HG02885 (cell line): ENCODE results near the gene SENP1.

Experiments
- ATAC-seq: cut with Tn5 transposase; IDR thresholded peaks from one replicate; pipeline ENCODE4 v1.9.1; 2021; ENCODE audit warnings: mild to moderate bottlenecking; ENCODE audit not compliant: unreplicated experiment, poor library complexity

The SENP1 gene

DNA sequence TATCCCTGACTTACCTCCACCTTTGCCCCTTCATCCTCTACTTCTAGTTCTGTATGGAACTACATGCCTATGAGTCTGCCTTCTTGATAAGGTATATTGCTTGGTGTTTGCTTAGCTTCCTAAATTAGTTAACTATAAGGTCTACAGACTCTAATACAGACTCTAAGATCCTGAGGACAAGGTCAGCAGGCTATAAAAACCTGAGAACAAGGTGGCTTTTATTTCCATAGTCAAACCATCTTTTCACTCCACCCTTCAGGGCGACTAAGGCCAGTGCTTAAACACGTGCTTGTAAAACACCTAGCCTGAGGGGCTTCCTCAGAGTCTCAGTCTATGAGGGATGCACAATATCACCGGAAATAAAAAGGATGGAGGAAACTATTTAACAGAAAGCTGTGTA, 65.5 kb downstream of the SENP1 start:
- no peak for ATAC-seq

DNA sequence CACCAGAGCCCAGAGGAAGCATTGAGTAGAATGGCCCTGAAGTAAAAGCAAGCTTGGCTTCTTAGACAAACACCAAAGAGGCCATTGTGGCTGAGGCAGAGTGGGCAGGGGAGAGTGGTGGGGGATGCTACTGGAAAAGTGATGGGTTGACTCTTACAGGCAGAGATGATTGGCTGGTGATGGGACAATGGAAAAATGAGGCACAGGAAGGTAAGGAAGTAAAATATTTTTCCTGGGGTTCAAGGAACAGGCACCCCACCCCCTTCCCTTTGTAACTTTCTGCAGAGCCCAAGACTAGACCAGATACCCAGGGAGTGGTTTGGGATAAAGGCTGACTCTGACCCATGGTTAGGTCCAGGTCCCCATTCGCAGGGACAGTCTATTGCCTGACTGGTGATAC, 66.7 kb downstream of the SENP1 start:
- ATAC-seq: no peak

DNA sequence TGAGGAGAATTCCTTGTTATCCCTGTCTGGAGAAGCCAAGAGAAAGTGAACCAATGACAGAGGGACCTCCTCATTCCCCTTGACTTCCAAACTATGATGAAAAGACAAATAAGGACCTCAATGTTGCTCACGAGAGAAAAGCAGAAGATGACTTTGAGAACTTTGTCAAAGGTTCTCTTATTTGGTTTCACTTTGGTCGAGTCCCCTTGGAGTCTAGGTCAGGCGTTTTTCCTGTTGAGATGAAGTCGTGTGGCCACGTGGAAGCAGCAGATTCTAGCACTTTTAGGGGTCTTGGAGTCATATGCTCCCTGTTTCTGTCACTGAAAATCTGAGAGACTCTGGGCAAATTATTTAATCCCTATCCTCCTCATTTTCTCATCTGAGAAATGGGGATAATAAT, 67.8 kb downstream of the SENP1 start:
- ATAC-seq: no peak

DNA sequence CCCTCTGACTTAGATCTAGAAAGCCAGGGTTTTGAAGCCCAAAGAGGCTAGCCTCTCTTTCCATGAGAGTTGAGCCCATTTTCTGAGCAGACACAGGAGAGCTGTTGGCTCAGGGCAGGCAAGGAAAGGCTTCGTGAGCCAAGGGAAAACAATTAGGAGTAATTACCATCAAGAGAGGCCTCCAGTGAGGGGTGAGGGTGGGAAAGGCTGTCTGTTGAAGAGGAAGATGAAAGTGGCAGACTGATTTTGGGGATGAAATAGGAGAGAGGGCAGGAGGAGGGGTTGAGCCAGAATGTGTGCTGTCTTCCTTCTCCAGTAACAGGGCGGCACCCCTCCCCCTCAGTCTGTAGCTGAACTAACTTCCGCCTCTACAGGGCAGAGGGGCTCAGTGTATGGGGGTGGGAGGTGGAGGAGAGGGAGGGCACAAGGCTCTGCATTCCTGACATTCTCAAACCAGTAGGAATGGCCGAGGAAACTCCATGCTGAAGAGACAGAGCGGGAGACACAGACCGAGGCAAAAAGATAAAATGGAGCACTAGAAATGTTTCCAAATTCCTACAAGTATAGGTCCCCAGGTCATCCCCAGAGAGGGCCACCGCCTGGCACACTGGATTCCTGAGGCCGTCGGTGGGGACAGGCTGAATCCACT, 68.5 kb downstream of the SENP1 start:
- no peak for ATAC-seq

DNA sequence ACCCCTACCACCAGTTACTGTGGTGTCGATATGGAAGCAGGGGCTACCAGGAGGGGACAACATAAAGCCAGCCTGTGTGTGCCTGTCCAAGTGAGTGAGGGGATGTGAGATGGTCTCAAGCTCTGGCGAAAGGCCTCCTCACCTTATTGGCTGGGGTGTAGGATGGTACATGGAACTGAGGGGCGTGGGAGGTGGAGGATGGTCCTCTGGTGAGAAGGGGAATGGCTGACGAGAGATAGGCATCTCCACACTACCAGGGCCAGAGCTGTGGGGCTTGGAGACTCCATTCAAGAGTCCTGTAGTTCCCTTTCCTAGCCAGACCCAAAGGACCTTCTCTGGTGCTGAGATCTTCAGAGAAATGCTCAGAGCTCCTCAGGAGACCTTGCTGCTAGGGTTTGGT, 69.1 kb downstream of the SENP1 start:
- ATAC-seq: no peak

DNA sequence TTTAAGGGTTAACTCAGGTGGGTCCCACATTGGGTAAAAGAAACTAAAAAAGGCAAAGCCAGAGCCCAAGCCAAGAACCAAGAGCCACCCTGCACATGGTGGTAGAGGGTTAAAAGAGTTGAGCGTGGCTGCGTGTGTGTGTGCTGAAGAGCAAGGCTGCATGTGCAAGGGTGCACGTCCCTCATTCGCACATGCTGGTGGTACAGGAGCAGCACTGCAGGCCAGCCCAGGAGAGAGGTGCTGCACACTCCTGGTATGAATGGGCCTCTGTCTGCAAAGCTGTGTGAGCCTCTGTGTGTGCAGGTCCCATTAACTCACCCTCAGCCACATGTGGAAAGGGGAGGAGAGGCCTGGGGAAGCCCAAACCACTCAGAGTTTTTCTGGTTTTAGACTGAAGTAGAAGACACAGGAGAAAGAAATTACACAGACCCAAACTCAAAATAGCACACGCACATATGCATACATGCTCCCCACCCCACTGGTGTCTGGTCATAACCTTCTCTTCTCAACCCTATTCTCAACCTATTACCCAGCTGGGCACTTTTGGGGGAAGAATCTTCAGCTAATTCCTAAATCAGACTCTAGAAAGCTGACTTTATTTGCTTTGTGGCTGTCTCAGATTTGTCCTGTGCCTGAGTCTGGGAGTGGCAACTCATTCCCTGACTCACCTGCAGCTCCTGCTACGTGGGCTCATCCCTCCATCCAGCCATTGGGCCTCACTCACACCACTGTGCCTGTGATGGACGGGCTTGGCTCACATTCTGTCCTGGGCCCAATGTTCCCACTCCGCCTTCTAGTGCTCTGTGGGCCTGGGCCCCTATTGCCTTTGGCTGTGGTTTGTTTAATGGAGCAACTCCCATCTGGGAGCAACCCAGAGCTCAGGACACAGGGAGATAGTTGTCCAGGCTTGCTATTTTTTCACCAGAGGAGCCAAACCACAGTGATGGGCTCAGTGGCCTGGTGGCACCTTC, 70.8 kb downstream of the SENP1 start:
- no peak for ATAC-seq

DNA sequence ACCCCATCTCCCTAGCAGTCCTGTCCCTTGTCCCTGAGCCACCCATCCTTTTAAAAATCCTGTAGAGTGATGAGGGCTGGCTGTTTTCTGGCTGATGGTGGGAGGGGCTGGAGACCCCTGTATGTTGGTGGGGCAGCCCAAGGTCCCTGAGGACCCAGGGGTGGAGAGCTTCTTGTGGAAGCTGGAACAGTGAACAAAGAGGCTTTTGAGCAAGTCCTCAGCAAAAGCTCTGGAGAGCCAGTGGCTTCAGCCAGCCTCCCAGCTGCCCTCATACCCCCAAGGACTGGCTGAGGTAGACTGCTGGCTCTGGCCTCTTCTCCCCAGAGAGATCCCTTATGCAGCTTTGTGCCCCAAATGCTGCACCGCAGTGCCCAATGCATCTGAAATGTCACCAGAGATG, 72.4 kb downstream of the SENP1 start:
- ATAC-seq: no peak

DNA sequence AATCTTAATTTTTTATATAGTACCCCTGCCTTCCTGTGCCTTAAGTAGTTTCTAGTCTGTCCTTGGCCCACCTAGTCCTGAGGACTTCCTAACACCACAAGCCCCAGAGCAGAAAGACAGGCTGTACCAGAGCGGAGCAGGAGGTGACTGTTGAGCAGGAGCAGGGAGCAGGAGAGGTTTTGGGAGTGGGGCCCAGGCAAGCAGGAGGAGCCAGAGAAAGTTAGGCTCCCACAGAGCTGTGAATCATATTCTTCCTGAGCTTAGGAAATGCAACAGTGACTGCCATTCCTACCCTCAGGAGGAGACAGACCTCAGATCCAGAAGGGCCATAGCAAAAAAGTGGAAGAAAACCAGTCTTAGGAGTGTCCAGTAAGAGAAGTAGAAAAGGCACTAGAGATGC, 73.3 kb downstream of the SENP1 start:
- ATAC-seq: no peak

DNA sequence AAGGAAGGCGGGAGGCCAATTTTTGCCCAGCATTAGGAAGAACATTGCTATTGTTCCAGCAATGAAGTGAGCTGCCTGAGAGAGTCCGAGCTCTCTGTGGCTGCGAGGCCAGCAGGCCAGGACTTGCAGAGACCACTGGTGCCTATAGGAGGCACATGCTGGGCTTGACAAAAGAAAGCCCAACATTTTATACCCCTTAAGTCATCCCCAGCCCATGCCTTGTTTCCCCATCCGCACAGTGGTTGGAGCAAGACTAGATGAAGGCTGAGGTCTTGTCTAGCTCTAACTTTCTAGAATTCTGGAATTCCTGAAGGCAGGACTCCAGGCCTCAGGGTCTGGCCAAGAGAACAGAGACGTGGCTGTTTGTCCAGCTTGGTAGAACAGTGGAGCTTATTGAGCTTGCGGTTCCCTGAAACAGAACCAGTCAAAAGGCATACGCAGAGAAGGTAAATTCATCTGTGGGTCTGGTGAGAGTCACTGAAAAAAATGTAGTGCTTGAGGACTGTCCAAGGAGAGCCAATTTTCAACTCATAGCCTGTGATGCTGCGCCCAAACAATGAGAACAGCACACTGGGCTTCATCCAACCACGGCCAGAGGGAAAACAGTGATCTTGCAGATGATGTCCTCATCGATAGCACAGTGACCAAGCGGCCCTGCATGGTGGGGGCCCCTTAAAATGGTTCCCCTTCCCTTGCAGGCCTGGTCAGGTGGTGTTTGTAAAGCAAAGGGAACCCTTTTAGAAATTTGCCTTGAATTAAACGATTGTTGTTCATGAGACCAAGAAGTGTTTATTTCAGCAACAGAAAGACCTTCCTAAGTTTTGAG, 74.5 kb downstream of the SENP1 start:
- no peak for ATAC-seq

DNA sequence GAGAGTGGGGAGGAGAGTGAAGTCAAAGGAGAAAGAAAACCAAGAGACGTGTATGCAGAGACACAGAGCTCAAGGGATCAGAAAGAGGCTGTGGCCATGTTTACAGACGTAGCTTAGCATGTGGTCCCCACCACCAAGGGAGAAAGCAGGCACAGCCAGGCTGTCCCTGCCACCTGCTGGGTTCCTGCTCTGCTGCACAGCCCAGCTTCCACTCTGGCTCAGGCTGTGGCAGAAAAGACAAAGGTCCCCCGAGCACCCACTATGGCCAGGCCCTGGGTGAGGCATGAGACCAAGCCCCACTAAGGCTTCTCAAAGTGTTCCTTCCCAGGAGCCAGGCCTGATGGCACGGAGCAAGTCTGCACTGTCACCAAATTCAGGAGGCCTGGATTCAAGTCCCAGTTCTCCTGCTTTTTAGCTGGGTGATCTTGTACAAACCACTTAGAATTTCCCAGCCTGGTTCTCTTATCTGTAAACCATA, 75.7 kb downstream of the SENP1 start:
- no peak for ATAC-seq

DNA sequence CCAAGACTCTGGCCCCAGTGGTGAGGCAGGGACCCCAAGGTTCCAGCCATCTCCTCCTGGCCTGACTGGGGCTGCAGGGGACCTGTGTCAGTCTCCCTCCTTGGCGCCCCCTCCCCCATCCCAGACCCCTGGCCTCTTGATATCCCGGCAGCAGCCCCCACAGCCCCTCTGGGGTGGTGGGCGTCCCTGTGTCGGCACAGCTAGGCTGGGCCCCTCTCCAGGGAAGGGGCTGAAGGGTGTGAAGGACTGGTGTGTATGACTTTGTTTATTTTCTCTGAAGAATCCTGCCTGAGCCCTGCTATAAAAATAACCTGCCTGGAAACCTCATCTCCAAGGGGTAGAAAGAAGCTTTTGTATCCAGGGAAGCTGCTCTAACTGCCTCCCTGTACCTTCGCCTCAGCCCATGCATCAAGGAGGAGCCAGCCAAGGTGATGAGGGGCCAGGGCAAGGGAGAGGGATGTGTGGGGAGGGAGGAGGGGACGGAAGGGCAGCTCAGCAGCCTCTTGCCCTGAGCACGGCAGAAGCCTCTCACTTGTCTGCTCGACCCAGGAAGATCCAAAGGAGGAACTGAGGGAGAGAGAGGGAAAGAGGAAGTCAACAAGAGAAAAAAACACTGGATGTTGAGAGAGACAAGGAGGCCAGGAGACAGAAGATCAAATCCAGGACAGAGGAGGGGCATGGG, 76.2 kb downstream of the SENP1 start:
- ATAC-seq: no peak

DNA sequence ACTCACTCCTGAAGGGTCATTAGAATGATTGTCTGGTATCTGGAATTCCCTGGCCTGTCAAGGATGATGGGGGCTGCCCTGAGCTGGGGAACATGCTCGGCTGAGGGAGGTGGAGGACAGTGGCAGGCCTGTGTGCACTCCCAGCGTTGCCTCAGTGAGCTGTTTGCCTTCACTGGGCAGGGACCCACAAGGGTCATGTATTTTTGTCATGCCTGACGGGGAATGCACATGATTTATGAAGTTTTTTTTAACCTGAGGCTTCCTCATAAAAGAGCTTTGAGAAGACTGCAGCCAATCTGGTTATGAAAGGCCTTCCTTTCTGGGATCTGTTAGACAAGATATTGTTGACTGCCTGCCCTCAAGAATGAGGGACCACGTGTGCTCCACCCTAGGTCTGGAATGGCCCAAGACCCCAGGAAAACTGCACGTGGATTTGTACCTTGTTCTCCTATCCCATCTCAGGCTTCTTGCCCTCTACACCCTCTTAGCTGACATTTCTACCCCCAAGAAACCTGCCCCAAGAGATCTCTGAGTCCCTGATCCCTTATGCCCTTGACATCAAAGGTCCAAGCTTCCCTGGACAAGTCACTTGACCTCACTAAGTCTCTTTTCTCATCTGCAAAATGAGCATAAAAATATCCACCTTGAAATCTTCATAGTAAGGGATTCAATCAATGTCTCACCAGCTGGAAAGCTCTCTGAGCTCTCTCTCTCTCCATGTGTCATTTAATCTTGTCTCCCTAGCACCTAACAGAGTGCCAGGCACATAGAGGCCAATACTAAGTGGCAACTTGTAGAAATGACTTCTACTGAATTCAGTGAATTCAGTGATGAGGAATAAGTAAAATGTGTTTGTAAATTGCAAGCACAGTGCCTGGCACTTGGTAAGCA, 77.1 kb downstream of the SENP1 start:
- no peak for ATAC-seq

DNA sequence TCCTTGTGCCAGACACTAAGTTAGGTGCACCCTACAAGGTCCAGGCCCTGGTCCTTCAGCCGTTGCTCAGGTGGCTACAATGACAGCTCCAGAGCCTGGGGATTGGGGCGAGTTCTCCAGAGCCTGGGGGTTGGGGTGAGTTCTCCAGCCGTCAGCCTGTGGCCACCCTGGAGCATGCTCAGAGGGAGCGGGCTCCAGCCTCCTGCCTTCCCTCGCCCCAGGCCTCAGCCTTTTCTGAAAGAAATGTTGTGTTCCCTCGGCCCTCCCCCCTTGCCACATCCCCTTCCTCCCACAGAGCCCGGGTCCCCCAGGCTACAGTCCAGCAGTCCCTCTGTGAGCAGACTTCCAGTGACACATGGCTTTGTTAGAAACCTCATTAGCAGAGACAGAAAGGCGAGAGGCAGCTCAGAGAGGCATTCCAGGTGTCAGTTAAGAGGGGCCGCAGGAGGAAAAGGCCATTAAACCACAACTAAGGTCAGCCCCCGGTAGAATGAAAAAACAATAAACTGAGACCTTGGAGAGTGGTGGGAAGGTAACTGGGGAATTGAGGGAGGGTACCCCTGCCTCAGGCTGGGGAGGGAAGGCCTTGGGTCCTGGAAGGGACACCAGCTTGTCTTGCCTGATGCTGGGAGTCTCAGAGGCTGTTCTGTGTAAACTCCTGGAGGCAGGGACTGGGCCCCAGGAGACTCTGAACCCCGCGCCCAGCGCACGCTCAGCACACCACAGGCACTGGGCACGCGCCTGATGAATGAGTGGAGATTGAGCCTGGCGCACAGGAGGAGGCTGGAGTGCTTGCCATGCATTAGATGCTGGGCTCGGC, 78.5 kb downstream of the SENP1 start:
- ATAC-seq: no peak

DNA sequence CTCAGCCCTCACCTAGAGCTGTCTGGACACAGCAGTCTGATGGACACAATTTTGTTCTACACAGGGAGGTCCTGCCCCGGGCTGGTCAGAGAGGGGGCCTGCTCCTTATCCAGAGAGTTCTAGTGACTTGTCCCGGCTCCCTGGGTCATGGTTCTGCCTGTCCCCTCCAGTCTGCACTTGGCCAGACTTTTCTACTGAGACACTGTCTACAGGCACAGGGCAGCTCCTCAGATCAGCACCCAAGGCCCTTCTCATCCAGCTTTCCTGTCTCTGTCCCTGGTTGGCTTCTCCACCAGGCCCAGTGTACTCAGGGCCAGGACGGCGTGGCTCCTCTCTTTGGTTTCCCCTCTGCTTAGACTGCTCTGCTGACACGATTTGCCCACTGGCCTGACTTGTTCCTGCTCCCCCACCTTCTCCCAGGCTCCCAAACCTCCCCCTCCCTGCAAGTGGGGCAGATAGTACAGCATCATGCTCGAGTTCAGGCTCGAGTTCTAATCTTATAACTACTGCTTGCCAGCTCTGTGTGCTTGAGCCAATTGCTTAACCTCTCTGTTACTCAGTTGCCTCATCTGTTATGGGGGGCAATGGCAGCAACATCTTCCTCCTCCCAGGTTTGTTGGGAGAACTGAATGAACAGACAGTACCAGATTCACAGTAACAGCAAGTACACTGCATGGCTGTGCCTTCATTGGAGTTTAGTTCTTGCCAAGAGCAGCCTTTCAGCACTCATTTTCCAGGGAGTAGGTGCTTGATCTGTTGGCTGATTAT, 79.6 kb downstream of the SENP1 start:
- no peak for ATAC-seq

DNA sequence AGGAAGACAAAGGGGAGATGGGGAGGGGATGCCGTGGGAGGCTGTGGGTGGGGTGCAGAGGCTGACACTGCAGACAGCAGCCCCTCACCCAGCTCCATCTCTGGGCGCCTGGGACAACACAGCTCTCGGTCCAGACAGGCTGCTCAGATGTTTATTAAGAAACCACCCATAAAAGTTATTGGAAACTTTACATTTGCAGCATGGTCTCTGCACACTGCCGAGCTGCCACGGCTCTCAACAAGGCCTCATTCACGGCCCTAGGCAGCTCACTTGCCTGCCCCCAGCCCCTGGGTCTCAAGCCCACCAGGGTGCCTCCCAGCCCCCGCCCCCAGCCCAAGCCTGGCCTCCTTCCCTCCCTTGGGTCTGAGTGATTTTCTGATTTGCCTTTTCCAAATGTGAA, 80.6 kb downstream of the SENP1 start:
- ATAC-seq: no peak

DNA sequence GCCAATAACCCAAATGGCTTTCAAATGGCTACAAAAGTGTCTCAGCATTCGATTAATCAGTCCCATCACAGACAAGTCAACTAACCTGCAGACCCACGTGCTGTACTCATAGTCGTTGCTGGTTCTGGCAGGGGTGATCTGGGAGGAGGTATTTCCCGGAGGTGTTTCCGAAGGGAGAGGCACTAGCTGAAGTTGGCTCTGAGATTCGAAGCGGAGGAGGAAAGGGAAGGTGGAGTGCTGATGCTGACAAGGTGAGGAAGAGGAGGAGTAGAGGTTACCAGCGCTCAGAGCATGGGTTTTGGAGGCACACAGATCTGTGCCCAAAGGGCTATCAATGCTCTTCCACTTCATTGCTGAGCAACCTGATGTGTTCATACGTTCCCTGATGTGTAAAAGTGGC, 81.1 kb downstream of the SENP1 start:
- no peak for ATAC-seq

DNA sequence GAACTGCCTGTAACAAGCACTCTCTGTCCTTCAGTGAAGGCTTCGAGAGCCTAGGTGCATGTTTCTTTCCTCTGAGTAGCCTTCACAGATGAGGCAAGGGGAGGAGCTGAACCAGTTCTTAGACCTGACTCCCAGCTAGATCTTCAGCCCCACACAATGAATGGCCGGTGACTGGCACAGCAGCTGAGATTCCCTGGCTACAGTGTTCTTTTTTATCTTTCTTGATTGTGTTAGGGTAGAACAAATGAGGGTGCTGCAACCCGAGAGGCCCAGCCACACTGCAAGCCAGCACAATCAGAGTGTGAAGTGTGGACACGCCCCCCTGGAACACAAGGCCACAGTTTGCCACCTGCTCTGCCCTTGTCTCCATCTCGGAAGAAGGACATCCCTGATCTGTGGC, 82.5 kb downstream of the SENP1 start:
- ATAC-seq: no peak
